HEK293 (cell line): ENCODE measurements around the gene ATP7B.

Experiments used
- CTCF ChIA-PET: fragments of 350-600 bp; formaldehyde crosslinking; extraction: SDS; loops from one replicate; lab custom pipeline; 2021; ENCODE audit warnings: antibody characterized with exemption; lab: Yijun Ruan, JAX
- POLR2A ChIA-PET: fragments of 300-600 bp; formaldehyde crosslinking; extraction: SDS; loops from one replicate; lab custom pipeline; 2020; ENCODE audit warnings: antibody characterized with exemption, inconsistent platforms; lab: Yijun Ruan, JAX
- H3K27ac ChIP-seq: fragments of 200-500 bp; sonication (Bioruptor generic); 2 replicates; pipeline ENCODE4 v1.5.1; 2014; ENCODE audit warnings: low read depth, low read length, control low read depth, inconsistent platforms; ENCODE audit errors: extremely low read depth
- H3K36me3 ChIP-seq, 2 experiments: fragments of 200-500 bp in 1 of 2; sonication (Bioruptor generic) in 1 of 2; 1 replicate in 1 of 2; 2 replicates in 1 of 2; pipeline ENCODE4 v1.5.1; 2014 to 2017; ENCODE audit warnings: inconsistent platforms in 2 of 2, low read length in 2 of 2; ENCODE audit not compliant: control insufficient read depth in 2 of 2, insufficient read depth in 1 of 2
- H3K4me1 ChIP-seq: fragments of 200-500 bp; sonication (Bioruptor generic); 2 replicates; pipeline ENCODE4 v1.5.1; 2014; ENCODE audit warnings: mild to moderate bottlenecking, low read length, inconsistent platforms; ENCODE audit not compliant: control insufficient read depth, insufficient read depth
- H3K4me3 ChIP-seq: 2 replicates; pipeline ENCODE4 v1.5.1; 2011; ENCODE audit warnings: low read depth, mild to moderate bottlenecking, control low read depth, low read length, moderate library complexity
- H3K9me3 ChIP-seq: fragments of 200-500 bp; sonication (Bioruptor generic); 2 replicates; pipeline ENCODE4 v1.5.1; 2014; ENCODE audit warnings: low read depth, low read length, inconsistent platforms; ENCODE audit not compliant: control insufficient read depth, insufficient read depth
- GLIS1 ChIP-seq: fragments of 450-650 bp; formaldehyde crosslinking; IDR thresholded peaks from 2 replicates; pipeline ENCODE4 v1.5.1; 2016; ENCODE audit warnings: missing biosample characterization, missing genetic modification characterization
- GLIS2 ChIP-seq: fragments of 450-650 bp; formaldehyde crosslinking; IDR thresholded peaks from 2 replicates; pipeline ENCODE4 v1.5.1; 2016; ENCODE audit warnings: missing biosample characterization, missing genetic modification characterization
- KLF1 ChIP-seq: fragments of 450-650 bp; formaldehyde crosslinking; IDR thresholded peaks from 2 replicates; pipeline ENCODE4 v1.5.1; 2016; ENCODE audit warnings: missing biosample characterization, missing genetic modification characterization
- KLF16 ChIP-seq: fragments of 450-650 bp; formaldehyde crosslinking; IDR thresholded peaks from 2 replicates; pipeline ENCODE4 v1.5.1; 2017; ENCODE audit warnings: missing biosample characterization, missing genetic modification characterization
- KLF9 ChIP-seq: fragments of 450-650 bp; formaldehyde crosslinking; IDR thresholded peaks from 2 replicates; pipeline ENCODE4 v1.5.1; 2016; ENCODE audit warnings: missing biosample characterization, missing genetic modification characterization, low read depth
- OVOL3 ChIP-seq: fragments of 450-650 bp; formaldehyde crosslinking; IDR thresholded peaks from 2 replicates; pipeline ENCODE4 v1.5.1; 2016; ENCODE audit warnings: missing biosample characterization, missing genetic modification characterization
- SP2 ChIP-seq: fragments of 450-650 bp; formaldehyde crosslinking; IDR thresholded peaks from 2 replicates; pipeline ENCODE4 v1.5.1; 2016; ENCODE audit warnings: missing biosample characterization, missing genetic modification characterization
- TRIM28 ChIP-seq: IDR thresholded peaks from 2 replicates; pipeline ENCODE4 v1.6.1; 2011; ENCODE audit warnings: low read length, control low read depth, borderline replicate concordance
- ZBTB17 ChIP-seq: fragments of 450-650 bp; formaldehyde crosslinking; IDR thresholded peaks from 2 replicates; pipeline ENCODE4 v1.5.1; 2016; ENCODE audit warnings: missing biosample characterization, missing genetic modification characterization
- ZBTB48 ChIP-seq: fragments of 450-650 bp; formaldehyde crosslinking; IDR thresholded peaks from 2 replicates; pipeline ENCODE4 v1.5.1; 2016; ENCODE audit warnings: missing biosample characterization, missing genetic modification characterization
- ZFHX2 ChIP-seq: fragments of 450-650 bp; formaldehyde crosslinking; conservative IDR thresholded peaks from 2 replicates; pipeline ENCODE4 v1.5.1; 2016; ENCODE audit warnings: missing biosample characterization, missing genetic modification characterization
- ZFP41 ChIP-seq: fragments of 450-650 bp; formaldehyde crosslinking; IDR thresholded peaks from 2 replicates; pipeline ENCODE4 v1.5.1; 2016; ENCODE audit warnings: missing biosample characterization, missing genetic modification characterization, borderline replicate concordance
- ZIC2 ChIP-seq: fragments of 450-650 bp; formaldehyde crosslinking; IDR thresholded peaks from 2 replicates; pipeline ENCODE4 v1.5.1; 2016; ENCODE audit warnings: missing biosample characterization, missing genetic modification characterization
- ZNF10 ChIP-seq: fragments of 450-650 bp; formaldehyde crosslinking; IDR thresholded peaks from 2 replicates; pipeline ENCODE4 v1.5.1; 2017; ENCODE audit warnings: missing biosample characterization, missing genetic modification characterization
- ZNF324 ChIP-seq: fragments of 450-650 bp; formaldehyde crosslinking; IDR thresholded peaks from 2 replicates; pipeline ENCODE4 v1.5.1; 2016; ENCODE audit warnings: missing biosample characterization, missing genetic modification characterization
- ZNF341 ChIP-seq: fragments of 450-650 bp; formaldehyde crosslinking; IDR thresholded peaks from 2 replicates; pipeline ENCODE4; 2016; ENCODE audit warnings: low read depth, missing biosample characterization, missing genetic modification characterization
- ZNF629 ChIP-seq: fragments of 450-650 bp; formaldehyde crosslinking; IDR thresholded peaks from 2 replicates; pipeline ENCODE4 v1.5.1; 2017; ENCODE audit warnings: missing biosample characterization, missing genetic modification characterization
- ZNF792 ChIP-seq: fragments of 450-650 bp; formaldehyde crosslinking; IDR thresholded peaks from 2 replicates; pipeline ENCODE4 v1.5.1; 2016; ENCODE audit warnings: missing biosample characterization, missing genetic modification characterization
- TF ChIP-seq, protein P1 (sequence below): fragments of 450-650 bp; formaldehyde crosslinking; IDR thresholded peaks from 2 replicates; pipeline ENCODE4 v1.5.1; 2016; ENCODE audit warnings: missing biosample characterization, missing genetic modification characterization
- TF ChIP-seq, protein P2 (sequence below): fragments of 450-650 bp; formaldehyde crosslinking; IDR thresholded peaks from 2 replicates; pipeline ENCODE4 v1.5.1; 2017; ENCODE audit warnings: missing biosample characterization, missing genetic modification characterization
- TF ChIP-seq, protein P3 (sequence below): fragments of 450-650 bp; formaldehyde crosslinking; IDR thresholded peaks from 2 replicates; pipeline ENCODE4 v1.5.1; 2016; ENCODE audit warnings: missing biosample characterization, missing genetic modification characterization
- TF ChIP-seq, protein P4 (sequence below): fragments of 450-650 bp; formaldehyde crosslinking; IDR thresholded peaks from 2 replicates; pipeline ENCODE4 v1.5.1; 2016; ENCODE audit warnings: missing biosample characterization, missing genetic modification characterization

The ATP7B gene

DNA sequence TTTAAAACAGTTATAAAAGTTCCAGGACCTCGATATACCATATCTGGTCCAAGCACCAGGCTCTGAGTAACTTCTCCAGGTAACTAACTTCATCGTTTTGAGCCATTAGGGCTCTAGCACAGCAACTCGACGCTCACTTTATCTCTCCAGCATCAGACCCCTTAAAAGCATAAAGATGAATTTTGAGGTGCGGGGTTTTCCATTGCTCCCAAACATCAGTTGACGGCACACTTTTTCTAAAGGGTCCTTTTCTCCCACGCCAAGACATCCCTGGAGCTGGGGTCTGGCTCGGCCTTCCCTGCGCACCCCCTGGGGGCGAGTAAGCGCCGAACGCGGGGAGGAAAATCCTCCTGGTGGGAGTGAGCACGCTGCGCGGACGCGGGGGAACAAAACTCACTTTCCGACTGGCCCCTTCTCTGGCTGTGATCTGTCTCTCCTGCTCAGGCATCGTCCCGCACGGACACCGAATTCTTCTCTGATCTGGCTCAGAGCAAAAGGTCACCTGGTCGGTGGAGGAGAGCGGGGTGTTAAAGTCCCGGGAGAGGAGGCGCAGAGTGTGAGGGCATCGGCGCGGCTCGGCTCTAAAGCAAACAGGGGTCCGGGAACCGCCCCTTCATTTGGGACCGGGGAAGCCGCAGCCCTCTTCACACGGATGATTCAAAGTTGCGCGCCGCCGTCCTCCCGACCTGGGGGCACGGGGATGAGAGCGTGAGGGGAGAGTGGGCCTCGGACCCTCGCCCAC is at the start of gene ATP7B:
Gene ATP7B, minus strand, starts transcription at position 561 of the 742 bp plus-strand sequence. Its CDS starts 113 bp downstream, at position 448.
- Histone ChIP-seq H3K36me3 (no peaks in the 10 kb centered on the region), H3K27ac (peak within 1 kb of the TSS; percentile 79), H3K4me1 (no peaks in the 10 kb centered on the region), H3K9me3 (no peaks in the 10 kb centered on the region)
- POLR2A ChIA-PET = no interaction called here
- TF ChIP-seq ZNF629 (0 out of 2 replicates have a peak, but pooled peaks have one; percentile 22), KLF16 (tag by site-specific recombination) (no peak), KLF1 (tag by site-specific recombination) (peak; percentile 19; the same call in 1 of the 2 replicates), KLF9 (peak; percentile 46), ZNF324 (tag by site-specific recombination) (0 out of 2 replicates have a peak, but pooled peaks have one; percentile 14), ZFP41 (tag by site-specific recombination) (no peak), ZIC2 (peak; percentile 50), ZBTB48 (tag by site-specific recombination) (0 out of 2 replicates have a peak, but pooled peaks have one; percentile 30), OVOL3 (no peak), ZFHX2 (tag by site-specific recombination) (0 out of 2 replicates have a peak, but pooled peaks have one; percentile 8), ZNF792 (tag by site-specific recombination) (no peak), GLIS1 (tag by site-specific recombination) (peak; percentile 47; the same call in 1 of the 2 replicates), SP2 (tag by site-specific recombination) (peak; percentile 9; the same call in 1 of the 2 replicates), ZNF10 (tag by site-specific recombination) (peak; percentile 50; the same call in 1 of the 2 replicates), ZNF341 (tag by site-specific recombination) (peak; percentile 55; the same call in 1 of the 2 replicates), ZBTB17 (tag by site-specific recombination) (peak; percentile 94), TRIM28 (no peak), GLIS2 (peak; percentile 65)
- TF ChIP-seq, protein P1, sequence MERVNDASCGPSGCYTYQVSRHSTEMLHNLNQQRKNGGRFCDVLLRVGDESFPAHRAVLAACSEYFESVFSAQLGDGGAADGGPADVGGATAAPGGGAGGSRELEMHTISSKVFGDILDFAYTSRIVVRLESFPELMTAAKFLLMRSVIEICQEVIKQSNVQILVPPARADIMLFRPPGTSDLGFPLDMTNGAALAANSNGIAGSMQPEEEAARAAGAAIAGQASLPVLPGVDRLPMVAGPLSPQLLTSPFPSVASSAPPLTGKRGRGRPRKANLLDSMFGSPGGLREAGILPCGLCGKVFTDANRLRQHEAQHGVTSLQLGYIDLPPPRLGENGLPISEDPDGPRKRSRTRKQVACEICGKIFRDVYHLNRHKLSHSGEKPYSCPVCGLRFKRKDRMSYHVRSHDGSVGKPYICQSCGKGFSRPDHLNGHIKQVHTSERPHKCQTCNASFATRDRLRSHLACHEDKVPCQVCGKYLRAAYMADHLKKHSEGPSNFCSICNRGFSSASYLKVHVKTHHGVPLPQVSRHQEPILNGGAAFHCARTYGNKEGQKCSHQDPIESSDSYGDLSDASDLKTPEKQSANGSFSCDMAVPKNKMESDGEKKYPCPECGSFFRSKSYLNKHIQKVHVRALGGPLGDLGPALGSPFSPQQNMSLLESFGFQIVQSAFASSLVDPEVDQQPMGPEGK (tag by site-specific recombination) = no peak
- TF ChIP-seq, protein P2, sequence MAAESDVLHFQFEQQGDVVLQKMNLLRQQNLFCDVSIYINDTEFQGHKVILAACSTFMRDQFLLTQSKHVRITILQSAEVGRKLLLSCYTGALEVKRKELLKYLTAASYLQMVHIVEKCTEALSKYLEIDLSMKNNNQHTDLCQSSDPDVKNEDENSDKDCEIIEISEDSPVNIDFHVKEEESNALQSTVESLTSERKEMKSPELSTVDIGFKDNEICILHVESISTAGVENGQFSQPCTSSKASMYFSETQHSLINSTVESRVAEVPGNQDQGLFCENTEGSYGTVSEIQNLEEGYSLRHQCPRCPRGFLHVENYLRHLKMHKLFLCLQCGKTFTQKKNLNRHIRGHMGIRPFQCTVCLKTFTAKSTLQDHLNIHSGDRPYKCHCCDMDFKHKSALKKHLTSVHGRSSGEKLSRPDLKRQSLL = 0 out of 2 replicates have a peak, but pooled peaks have one; percentile 17
- TF ChIP-seq, protein P3, sequence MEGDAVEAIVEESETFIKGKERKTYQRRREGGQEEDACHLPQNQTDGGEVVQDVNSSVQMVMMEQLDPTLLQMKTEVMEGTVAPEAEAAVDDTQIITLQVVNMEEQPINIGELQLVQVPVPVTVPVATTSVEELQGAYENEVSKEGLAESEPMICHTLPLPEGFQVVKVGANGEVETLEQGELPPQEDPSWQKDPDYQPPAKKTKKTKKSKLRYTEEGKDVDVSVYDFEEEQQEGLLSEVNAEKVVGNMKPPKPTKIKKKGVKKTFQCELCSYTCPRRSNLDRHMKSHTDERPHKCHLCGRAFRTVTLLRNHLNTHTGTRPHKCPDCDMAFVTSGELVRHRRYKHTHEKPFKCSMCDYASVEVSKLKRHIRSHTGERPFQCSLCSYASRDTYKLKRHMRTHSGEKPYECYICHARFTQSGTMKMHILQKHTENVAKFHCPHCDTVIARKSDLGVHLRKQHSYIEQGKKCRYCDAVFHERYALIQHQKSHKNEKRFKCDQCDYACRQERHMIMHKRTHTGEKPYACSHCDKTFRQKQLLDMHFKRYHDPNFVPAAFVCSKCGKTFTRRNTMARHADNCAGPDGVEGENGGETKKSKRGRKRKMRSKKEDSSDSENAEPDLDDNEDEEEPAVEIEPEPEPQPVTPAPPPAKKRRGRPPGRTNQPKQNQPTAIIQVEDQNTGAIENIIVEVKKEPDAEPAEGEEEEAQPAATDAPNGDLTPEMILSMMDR (tag by site-specific recombination) = peak; percentile 45; the same call in 1 of the 2 replicates
- TF ChIP-seq, protein P4, sequence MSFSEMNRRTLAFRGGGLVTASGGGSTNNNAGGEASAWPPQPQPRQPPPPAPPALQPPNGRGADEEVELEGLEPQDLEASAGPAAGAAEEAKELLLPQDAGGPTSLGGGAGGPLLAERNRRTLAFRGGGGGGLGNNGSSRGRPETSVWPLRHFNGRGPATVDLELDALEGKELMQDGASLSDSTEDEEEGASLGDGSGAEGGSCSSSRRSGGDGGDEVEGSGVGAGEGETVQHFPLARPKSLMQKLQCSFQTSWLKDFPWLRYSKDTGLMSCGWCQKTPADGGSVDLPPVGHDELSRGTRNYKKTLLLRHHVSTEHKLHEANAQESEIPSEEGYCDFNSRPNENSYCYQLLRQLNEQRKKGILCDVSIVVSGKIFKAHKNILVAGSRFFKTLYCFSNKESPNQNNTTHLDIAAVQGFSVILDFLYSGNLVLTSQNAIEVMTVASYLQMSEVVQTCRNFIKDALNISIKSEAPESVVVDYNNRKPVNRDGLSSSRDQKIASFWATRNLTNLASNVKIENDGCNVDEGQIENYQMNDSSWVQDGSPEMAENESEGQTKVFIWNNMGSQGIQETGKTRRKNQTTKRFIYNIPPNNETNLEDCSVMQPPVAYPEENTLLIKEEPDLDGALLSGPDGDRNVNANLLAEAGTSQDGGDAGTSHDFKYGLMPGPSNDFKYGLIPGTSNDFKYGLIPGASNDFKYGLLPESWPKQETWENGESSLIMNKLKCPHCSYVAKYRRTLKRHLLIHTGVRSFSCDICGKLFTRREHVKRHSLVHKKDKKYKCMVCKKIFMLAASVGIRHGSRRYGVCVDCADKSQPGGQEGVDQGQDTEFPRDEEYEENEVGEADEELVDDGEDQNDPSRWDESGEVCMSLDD (tag by site-specific recombination) = peak; percentile 34; the same call in 1 of the 2 replicates
- TF ChIP-seq, all 188 proteins: peak for 16
- peak within 1 kb of the TSS; percentile 94 for H3K4me3 ChIP-seq
- CTCF ChIA-PET = no interaction called here
